NCI-H510A treated with DMSO at 0.1 percent for 48 hours (cell line): Measurements from ENCODE around the gene KANSL1L.
"Not testable (repeated sequence)": the region's sequence is repeated elsewhere in the genome, so short reads cannot be mapped to it uniquely, and the experiment has no call there.

Experiments used
- DNase-seq: peaks from one replicate; lab custom pipeline; 2025; lab: John Stamatoyannopoulos, UW

KANSL1L gene, protein sequence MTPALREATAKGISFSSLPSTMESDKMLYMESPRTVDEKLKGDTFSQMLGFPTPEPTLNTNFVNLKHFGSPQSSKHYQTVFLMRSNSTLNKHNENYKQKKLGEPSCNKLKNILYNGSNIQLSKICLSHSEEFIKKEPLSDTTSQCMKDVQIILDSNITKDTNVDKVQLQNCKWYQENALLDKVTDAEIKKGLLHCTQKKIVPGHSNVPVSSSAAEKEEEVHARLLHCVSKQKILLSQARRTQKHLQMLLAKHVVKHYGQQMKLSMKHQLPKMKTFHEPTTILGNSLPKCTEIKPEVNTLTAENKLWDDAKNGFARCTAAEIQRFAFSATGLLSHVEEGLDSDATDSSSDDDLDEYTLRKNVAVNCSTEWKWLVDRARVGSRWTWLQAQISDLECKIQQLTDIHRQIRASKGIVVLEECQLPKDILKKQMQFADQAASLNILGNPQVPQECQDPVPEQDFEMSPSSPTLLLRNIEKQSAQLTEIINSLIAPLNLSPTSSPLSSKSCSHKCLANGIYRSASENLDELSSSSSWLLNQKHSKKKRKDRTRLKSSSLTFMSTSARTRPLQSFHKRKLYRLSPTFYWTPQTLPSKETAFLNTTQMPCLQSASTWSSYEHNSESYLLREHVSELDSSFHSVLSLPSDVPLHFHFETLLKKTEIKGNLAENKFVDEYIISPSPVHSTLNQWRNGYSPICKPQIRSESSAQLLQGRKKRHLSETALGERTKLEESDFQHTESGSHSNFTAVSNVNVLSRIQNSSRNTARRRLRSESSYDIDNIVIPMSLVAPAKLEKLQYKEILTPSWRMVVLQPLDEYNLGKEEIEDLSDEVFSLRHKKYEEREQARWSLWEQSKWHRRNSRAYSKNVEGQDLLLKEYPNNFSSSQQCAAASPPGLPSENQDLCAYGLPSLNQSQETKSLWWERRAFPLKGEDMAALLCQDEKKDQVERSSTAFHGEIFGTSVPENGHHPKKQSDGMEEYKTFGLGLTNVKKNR

DNA sequence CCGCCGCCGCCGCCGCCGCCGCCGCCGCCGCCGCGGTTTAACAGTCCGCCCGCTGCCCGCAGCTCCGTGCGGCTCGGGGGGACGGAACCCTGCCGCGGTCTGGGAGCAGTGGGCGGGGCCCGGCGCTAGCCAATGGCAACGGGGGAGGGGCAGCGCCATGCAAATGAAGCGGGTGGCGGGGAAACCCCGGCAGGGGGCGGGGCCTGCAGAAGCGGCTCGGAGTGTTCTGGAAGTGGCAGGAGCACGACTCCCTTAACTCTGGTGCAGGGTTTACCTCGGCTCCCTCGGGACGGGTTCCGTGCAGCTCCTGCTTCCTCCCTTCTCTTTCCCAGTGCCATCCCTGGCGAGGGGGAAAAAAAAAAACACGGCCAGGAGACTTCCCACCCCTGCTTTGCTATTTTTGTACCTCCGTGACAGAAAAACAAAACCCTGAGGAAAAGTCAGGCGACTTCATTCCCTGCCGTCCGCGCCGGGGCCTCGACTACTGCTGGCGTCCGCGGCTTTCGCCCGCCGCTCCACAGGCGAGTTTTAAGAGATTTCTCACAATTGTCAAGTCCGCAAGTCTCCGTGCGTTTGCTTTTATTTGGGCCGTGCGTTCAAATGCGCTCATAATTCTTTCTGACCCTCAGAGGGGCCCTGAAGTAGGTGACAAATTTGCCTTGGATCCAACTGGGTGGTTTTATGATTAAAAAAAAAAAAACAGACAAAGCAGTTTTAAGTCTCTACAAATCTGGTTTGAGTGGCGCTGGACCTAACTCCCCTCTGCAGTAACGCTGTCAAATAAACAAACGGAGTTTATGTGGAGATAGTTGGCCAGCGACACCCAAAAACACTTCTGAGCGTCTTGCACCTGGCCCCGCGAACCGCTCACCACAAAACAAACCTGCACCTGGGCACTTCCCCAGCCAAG lies at the start of gene KANSL1L:
TSS of gene KANSL1L (minus strand) at position 101 of the 910 bp plus-strand sequence. CDS start 16,827 bp downstream, outside the sequence.
- peak; percentile 93 for DNase-seq

DNA sequence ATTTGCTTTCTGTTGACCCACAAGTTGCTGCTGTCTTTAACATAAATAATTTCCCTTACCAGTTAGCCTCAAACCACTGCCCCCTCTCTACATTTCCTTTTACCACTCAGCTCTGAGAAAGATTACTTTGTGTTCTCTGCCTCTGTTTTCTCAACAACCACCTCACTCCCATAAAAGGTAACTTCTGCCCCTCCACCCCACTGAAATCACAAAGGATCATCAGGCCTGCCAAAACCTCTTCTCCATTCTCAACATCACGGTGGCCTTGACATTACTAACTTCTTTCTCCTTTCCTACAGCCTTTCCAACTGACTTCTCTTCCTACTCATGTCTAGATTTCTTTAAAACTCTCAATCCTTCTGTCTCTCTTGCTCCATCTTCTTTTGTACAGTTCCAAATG lies 43.9 kb upstream of the KANSL1L start:
- DNase-seq, result no peak

DNA sequence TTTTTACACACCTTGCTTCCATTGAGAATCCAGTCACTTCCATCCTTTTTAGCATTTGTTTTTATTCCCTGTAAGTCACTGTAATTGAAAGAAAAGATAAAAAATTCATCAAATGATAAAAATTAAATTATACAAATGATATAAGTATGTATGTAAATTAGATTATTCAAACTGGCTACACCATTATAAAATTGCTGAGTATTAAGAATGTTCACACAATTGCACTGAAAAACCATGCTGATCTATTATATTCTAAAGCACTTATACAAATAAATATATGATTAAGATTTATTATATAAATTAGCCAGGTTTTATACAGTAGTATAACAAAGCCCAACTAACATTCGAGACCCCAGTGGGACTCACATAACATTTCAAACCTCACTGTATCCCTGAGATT lies 39.0 kb upstream of the KANSL1L start:
- DNase-seq, result no peak

DNA sequence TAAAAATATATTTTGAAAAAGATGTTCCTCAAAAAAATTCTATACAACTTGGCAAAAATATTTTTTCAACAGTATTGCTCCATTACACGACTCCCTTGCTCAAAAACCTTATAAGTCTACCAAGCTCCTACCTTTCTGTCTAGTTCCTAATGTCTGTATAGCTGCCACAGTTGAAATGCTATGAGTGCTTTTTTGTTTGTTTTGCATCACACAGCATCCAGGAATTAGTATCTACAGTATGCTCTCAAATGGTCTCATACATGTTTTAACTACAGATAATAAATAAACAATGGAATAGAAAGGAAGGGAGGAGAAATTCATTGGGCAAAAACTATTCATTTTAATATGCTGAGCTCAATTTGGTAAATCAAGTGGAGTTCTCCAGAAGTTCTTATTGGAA lies 36.7 kb upstream of the KANSL1L start:
- DNase-seq, result peak; percentile 30

DNA sequence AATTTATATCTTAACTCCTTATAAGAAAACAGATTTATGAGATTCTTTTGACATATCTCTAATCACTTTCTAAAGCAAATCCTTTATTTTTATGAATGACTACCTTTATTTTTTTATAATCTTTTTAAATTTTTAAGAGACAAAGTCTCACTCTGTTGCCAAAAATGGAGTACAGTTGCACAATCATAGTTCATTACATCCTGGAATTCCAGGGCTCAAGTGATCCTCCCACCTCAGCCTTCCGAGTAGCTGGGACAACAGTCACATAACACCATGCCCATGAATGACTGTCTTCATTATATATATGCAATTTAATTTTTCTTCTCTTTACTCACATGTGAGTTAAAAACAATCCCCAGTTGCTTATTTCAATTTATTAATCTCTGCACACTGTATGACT lies 32.3 kb upstream of the KANSL1L start:
- no peak for DNase-seq

DNA sequence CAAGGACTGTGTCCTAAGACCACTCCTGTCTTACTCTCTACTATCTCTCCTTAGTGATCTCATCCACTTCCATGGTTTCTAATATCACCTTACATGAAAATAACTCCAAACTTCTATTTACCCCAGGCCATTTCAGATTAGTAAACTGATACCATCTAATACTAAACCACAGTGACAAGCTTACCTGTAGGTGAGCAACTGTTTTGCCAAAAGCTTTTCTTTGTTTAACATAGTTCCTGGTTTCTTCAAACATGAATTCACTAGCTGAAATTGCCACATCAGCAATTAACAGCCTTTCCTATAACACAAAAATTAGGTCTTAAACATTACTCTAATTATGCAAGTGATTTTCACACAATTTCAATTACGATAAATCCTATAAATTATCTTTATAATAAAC lies 31.9 kb upstream of the KANSL1L start:
- DNase-seq, result no peak

DNA sequence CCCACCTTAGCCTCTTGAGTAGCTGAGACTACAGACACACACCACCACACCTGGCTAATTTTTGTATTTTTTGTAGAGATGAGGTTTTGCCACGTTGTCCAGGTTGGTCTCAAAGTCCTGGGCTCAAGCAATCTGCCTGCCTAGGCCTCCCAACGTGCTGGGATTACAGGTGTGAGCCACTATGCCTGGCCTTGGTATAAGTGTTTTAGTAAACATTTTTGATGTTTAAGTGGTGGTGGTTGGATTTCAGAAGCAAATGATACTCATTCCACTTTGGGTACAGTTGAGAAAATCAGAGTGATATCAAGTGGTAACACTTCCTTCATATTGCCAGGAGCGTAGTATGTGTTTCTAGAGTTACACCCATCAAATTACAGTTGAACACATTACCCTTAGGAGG lies 28.6 kb upstream of the KANSL1L start:
- peak; percentile 50 for DNase-seq

DNA sequence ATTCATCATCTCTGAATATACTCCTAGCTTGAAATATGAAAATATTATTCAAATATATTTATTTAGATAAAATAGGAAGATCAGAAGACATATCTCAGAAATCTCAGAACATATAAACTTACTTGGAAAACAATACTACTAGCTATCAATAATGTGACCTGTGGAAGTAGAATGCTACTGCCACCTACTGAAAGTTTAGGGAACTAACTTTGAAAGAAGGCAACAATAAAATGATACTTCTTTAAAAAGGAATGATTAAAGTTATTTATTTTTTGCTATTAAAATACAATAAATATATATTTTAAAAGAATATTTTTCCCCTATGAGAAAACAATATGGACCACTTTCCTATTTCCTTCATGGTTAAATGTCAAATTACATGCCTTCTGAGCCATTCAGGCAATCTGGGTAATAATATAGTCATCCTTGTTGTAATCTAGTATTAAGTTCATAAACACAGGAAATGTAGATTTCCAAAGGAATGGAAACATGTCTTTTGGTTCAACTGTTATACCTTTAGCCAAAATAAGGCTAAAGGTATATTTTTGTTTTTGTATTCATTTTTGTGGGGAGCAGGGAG lies 28.1 kb upstream of the KANSL1L start:
- peak; percentile 62 for DNase-seq

DNA sequence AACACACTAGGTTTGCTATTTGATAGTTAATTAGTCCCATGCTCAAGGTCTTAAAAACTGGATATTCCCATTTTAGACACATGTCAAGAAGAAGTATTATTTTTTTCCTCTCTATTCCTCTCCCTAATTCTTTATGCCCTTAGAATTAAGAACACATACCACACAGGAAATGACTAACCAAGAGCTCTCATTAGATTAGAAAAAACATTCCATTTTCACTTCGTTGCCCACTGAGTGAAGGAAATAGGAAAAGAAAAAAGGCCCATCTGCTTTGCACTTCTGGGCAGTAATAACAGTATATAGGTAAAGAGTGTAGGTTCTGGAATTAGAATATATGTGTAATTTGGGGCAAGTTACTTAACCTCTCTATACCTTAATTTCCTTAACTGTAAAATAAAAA lies 27.1 kb upstream of the KANSL1L start:
- DNase-seq, result no peak

DNA sequence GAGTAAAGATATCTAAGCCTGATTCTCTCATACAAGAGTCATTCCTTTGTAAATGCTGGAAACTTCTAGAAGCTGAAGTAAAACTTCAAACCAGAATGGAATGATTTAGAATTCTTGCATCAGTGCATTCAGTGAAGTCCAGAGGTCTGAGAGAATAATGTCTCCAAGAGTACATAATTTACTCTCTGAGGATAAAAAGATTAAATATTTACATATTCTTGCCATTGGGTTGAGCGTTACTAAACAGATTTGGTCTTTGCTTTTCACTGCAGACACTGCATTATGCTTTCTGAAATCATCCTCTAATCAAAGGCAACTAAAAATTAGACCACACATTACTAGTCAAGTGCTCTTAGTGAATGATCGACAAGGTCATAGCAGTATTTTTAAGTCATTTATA lies 26.5 kb upstream of the KANSL1L start:
- DNase-seq, result no peak

DNA sequence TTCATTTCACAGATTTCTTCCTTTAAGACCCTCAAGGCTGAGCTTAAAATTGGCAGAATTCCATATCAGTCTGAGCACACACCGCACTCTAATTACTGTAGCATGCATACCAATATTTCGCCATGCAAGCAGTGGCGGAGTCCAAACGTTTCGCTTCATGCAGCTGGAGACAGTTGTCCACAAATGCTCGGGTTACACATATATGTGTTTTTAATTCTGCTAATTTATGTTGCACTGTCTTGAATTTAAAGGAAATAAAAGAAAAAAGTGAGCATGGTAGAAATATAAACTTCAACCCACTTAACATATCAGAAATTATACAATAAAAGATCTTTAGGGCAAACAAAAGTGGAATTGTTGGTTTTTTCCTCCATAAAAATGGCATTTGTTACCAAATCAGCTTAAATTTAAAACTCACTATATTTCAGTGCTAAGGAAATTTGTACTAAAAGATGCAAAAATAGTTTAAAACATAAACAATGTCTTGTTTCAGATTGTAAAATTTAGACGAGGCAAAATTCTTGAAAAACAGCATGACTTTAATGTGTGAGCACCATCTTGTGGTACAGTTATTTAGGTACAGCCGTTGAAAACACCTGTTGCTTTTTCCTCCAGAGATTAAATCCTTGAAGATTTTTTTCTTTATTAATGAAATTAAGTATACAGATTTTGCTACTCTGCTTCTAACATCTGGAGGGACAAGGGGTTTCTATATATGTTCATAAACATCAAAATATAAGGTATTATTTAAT lies 24.1 kb upstream of the KANSL1L start:
- peak; percentile 64 for DNase-seq

DNA sequence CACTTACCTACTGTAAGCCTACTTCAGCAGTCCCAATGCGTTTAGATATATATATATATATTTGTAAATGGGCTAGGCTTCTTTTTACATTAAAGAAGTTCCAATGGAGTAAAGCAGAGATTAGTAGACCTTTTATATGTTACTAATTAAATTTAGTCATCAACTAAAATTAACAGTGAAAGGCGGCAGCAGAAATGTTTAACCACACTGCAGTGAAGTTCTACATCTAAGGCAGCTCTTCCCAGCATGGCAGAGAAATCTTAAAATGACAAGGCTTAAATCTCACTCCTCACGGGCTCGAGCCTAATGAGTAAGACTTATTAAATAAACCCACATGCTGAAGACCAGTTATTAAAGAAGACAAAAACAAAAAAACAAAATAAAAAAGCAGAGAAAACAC lies 19.1 kb upstream of the KANSL1L start:
- DNase-seq, result no peak

DNA sequence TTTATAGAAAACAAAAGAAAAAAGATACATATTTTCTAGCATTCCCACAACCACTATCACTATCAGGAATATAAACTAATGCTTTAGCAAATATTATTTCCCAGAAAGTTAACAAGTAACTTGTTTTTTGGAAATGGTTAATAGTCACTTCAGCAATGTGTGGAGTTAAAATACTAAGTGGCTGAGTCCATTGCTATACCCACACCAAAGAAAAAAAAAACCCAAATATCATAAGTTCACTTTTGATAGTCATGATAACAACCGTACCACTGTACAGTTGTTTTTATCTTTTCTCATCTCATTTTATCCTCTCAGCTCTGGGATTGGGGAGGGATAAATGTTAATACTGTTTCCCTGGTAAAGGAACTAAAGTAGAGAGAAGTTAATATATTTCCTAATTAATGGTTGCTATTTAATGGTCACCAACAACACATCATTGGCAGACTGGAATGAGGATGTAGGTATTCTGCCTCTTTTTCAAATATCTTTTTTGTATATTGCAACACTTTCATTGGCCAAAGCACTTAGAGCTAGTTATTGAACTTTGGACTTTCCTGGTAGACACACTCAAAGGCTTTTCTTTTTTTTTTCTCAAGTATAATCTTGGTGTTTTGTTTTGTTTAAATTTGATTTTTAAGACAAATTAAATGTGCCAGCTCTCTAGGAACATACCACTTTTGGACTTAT lies 18.4 kb upstream of the KANSL1L start:
- DNase-seq, result no peak

DNA sequence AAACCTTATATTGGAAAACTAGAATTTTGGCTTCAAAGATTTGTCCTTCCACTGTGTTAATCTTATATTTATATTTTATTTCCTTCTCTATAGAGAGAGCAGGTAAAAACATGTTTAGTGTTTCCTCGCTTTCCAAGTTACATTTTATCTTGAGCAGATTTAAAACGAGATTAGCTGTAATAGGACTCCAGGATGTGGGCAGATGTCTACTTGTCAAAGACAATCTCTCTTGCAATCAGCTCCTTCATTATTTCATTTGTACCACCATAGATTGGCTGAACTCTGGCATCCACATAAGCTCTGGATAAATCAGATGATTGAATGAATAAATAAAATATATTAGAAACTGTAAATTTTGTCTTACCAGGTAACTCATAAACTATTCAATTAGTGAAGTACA lies 17.5 kb upstream of the KANSL1L start:
- no peak for DNase-seq

DNA sequence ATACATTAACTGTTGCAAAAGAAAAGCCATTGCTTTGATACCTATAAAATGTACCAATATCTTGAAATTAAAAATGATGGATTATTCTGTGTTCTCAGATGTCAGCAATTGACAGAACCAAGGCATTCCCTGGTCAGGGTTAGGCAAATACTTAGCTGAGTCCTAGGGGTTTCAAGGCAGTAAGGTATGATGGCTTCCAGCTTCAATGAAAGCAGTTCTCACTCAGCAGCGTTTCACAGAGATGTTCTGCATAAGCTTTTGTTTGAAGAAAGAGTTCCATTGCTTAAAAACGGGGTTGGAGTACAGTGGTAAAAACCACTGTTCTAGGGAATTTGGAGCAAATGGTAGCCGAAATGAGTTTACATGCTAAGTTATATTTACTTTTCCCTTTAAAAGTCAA lies 17.0 kb upstream of the KANSL1L start:
- no peak for DNase-seq

DNA sequence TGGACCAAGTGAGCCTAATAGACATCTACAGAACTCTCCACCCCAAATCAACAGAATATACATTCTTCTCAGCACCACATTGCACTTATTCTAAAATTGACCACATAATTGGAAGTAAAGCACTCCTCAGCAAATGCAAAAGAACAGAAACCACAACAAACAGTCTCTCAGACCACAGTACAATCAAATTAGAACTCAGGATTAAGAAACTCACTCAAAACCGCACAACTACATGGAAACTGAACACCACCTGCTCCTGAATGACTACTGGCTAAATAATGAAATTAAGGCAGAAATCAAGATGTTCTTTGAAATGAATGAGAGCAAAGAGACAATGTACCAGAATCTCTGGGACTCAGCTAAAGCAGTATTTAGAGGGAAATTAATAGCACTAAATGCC lies 12.7 kb upstream of the KANSL1L start:
- not testable (repeated sequence) for DNase-seq

DNA sequence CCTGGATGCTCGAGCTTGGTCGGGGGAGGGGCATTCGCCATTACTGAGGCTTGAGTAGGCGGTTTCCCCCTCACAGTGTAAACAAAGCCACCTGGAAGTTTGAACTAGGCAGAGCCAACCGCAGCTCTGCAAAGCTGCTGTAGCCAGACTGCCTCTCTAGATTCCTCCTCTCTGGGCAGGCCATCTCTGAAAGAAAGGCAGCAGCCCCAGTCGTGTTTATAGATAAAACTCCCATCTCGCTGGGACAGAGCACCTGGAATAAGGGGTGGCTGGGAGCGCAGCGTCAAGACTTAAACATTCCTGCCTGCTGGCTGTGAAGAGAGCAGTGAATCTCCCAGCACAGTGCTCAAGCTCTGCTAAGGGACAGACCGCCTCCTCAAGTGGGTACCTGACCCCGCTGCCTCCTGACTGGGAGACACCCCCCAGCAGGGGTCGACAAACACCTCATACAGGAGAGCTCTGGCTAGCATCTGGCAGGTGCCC lies 10.4 kb upstream of the KANSL1L start:
- DNase-seq, result peak; percentile 55

DNA sequence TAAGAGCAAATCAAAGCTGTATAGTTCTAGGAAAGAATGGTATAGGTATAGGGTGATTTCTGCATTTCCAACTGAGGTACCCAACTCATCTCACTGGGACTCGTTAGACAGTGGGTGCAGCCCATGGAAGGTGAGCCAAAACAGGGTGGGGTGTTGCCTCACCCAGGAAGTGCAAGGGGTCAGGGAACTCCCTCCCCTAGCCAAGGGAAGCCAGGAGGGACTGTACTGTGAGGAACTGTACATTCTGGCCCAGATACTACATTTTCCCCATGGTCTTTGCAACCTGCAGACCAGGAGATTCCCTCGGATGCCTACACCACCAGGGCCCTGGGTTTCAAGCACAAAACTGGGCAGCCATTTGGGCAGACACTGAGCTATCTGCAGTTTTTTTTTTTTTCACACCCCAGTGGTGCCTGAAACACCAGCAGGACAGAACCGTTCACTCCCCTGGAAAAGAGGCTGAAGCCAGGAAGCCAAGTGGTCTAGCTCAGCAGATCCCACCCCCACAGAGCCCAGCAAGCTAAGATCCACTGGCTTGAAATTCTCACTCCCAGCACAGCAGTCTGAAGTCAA lies 9.9 kb upstream of the KANSL1L start:
- DNase-seq, result not testable (repeated sequence)

DNA sequence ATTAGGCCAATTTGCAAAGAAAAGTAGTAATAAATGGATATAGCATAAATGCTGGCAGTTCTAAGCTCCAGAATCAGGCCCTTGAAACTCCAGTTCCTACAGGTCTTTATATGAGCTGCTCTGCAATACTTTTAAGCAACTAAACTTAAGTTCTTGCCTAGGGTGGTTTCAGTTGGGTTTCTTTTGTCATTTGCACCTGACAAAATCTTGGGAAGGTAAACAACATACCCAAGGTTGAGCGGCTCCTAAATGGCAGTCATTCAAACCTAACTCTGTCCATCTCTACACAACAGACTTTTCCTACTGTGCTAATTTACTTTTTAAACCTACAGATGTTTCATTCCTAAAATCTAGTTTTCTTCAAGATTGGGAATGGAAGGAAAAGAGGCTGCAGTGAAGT lies 9.3 kb upstream of the KANSL1L start:
- DNase-seq, result no peak
